ENCODE data around the gene FBXL17.
A peak's percentile ranks its signal among the peaks of the same experiment; 100 is the strongest.

The FBXL17 gene

DNA sequence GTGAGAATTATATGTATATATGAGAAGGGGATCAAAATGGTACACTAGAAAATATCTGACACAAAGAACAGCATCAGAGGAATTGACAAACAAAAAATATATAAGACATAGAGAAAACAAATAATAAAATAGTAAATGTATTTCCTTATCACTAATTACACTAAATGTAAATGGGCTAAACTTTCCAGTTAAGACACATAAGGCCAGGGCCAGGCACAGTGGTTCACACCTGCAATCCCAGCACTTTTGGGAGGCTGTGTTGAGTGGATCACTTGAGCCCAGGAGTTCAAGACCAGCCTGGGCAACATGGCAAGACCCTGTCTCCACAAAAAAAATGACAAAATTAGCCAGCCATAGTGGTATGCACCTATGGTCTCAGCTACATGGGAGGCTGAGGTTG is 8.5 kb downstream of the FBXL17 start:
- DNase-seq (ENCODE audit: low spot score): no peak

- DNase-seq (ENCODE audit: low spot score): no peak
These were observed 9.5 kb downstream of the FBXL17 start for GRCh38 chr5:108372369-108372768.

GRCh38 chr5:108371263-108371662 is 10.6 kb downstream of the FBXL17 start:
- no peak for DNase-seq (ENCODE audit: low spot score)

- DNase-seq (ENCODE audit: low spot score): no peak
These were observed 12.7 kb downstream of the FBXL17 start for GRCh38 chr5:108369167-108369566.

GRCh38 chr5:108367679-108368334 is 14.1 kb downstream of the FBXL17 start:
- DNase-seq (ENCODE audit: low spot score): no peak

GRCh38 chr5:108366500-108366899 is 15.4 kb downstream of the FBXL17 start:
- no peak for DNase-seq (ENCODE audit: low spot score)

DNA sequence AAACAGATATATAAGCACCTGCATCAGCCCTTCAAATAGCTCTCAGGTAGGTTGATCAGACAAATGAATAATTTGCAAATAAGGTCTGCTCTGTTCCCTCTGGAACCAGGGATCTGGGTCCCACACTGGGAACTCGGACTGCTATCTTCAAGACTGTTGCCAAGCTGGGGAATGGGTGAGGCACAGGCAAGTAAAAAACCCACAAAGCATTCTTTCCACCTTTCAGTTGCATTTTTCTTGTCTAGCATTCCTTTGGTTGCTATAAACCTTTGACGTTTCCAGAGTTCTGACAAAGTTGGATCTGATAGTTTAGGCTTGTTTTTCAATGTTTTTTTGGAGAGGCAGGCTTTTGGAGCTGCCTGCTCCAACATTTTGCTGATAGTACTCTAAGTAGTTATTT is 20.1 kb downstream of the FBXL17 start:
- no peak for DNase-seq (ENCODE audit: low spot score)

GRCh38 chr5:108361239-108361638 is 20.7 kb downstream of the FBXL17 start:
- no peak for DNase-seq (ENCODE audit: low spot score)

DNA sequence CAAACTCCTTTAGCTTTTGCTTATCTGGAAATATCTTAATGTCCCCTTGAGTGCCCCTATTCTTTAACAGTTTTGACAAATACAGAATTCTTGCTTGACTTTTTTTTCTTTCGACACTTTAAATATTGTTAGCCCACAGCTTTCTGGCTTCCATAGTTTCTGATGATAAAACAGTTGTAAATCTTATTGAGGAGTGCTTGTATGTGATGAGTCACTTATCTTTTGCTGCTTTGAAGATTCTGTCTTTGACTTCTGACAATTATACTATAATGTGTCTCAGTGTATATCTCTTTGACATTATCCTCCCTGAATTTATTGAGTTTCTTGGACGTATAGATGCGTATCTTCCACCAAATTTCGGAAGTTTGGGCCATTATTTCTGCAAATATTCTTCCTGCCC is 21.6 kb downstream of the FBXL17 start:
- DNase-seq (ENCODE audit: low spot score): no peak

DNA sequence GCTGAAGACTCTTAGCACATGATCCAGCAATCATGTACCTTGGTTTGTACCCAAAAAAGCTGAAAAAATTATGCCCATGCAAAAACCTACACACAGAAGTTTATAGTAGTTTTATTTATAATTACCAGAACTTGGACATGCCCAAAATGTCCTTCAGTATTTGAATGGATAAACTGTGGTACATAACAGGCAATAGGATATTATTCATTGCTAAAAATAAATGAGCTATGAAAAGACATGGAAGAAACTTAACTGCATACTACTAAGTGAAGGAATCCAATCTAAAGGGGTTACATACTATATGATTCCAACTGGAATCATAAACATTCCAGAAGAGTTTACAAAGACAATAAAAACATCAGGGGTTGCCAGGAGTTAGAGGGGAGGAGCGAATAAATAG is 25.6 kb downstream of the FBXL17 start:
- DNase-seq (ENCODE audit: low spot score): no peak

DNA sequence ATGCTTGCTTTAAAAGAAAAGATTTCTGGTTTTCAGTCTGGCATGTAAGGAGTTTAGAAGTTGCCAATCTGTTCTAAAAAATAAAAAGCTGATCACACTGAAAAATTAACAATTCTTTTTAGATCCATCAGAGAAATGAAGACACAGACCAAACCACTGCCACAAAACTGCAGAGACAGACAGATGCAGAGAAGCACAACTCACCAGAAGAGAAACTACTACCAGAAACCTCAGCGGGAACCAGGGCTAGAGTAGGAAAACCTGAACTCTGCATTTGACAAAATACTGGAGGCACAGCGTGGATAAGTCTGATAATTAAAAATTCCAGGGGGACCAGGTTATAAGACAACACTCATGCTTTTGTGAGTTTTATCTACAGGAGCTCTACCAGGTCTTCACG is 28.8 kb downstream of the FBXL17 start:
- no peak for DNase-seq (ENCODE audit: low spot score)

DNA sequence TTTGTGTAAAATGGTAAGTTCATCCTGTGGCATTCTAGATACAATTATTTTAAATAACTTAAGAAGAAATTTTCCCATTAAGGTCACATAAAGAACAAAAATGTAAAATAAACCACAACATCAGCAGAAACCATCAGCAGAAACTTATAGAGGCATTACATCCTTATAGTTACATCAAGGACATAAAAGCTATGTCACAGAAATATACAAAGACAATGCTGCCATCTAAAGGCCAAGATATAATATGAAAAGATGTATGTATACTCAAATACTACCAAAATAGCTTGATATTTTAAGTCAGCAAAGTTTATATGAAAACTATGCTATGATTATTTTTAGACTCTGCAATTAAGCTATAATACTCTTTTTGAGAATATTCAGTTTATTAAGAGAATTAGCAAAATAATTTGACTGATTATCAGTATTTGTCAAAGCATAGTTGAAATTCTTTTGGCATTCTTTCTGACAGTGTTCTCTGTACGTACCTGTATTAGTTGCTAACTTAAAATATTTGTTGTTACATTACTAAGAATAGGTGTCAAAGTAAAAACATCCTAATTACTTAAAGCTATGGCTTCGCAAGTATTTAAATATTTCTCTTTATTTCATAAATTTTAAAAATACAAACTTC is 36.2 kb downstream of the FBXL17 start:
- DNase-seq (ENCODE audit: low spot score): peak; percentile 54

DNA sequence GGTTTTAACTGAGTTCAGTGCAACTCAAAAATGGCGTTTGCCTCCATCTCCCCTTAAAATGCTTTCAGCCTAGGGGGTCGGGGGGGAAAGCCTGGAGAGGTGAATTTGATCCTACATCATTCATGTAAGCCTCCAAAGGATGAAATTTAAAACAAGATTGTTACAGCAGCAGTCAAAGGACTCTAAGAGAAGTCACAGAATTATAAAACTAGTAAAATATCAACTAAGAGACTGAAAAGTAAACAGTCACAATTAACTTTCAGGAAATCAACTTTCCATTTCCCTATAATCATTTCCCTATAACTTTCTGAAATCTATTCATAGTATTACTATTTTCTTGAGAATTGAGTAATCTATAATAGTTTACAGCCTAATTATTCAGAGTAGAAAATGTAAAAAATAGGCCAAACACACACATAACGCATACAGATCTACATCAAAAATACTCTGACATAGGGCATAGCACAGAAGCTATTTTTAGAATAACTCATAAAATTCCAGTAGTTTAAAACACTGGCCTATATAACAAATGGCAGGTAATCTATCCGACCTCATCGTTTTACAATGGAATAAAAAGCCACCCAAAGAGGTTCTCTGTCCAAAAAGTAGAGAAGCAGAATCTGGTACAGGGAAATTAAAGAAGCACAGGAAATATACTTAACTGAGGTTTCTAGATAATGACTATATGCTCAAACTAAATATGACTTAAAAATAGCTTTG is 37.6 kb downstream of the FBXL17 start:
- no peak for DNase-seq (ENCODE audit: low spot score)

DNA sequence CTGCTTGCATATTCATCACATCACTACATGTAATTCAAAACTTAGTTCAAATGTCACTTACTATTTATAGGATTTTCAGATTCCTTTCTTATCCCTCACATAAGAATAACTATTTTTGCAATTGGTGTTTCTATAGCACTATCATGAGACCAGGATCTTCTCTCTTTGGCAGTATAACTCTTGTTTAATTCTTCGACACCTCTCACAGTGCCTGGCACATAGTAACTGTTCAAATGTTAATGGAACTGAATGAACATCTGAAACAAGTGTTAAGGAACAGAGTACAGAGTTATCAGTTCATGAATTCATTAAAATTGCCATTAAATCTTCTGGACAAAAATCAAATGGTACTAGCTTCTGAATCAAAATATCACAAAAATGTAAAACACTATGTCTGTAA is 40.0 kb downstream of the FBXL17 start:
- DNase-seq (ENCODE audit: low spot score): no peak

- DNase-seq (ENCODE audit: low spot score): no peak
These were observed 41.8 kb downstream of the FBXL17 start for GRCh38 chr5:108340131-108340530.

DNA sequence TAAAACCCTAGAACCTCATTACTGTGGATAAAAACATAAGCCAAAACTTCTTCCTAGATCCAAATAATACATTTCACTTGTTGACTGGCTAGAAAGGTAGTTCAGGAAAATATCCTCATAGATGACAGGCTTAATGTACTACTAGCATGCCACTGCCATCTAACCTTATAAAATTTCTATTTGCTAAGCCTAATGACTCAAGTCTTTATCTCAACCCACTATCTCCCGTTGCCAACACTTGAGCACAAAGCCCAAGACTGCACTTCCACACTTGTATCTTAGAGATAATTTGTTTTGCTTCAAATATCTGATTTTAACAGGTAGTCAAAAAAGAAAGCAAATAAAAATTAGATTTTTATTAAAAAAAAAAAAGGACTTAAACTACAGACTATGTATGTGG is 42.7 kb downstream of the FBXL17 start:
- DNase-seq (ENCODE audit: low spot score): no peak

GRCh38 chr5:108334225-108334624 is 47.7 kb downstream of the FBXL17 start:
- no peak for DNase-seq (ENCODE audit: low spot score)

- no peak for DNase-seq (ENCODE audit: low spot score)
These were observed 54.9 kb downstream of the FBXL17 start for GRCh38 chr5:108326982-108327381.

GRCh38 chr5:108324886-108325285 is 57.0 kb downstream of the FBXL17 start:
- no peak for DNase-seq (ENCODE audit: low spot score)

- DNase-seq (ENCODE audit: low spot score): no peak
These were observed 60.6 kb downstream of the FBXL17 start for GRCh38 chr5:108321341-108321740.

GRCh38 chr5:108320231-108320630 is 61.7 kb downstream of the FBXL17 start:
- DNase-seq (ENCODE audit: low spot score): no peak

DNA sequence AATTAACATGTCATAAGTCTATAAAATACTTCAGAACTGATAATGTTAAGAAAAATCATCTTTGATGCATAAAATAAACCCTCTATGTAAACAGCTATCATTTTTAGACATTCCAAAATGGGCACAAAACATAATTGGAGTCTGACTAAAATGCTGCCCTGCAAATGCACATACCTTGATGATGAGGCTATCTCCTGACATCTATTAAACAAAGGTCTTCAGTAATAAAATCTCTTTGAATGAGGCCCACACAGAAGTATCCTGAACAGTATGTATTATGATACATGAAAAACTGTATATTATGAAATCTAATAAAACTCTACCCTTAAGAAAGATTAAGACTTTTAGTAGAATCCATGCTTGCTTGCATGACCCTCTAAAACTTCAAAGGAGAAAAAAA is 66.1 kb downstream of the FBXL17 start:
- DNase-seq (ENCODE audit: low spot score): no peak

GRCh38 chr5:108312258-108312657 is 69.6 kb downstream of the FBXL17 start:
- DNase-seq (ENCODE audit: low spot score): no peak

Data from SK-N-DZ (cell line).